Thyroid gland (tissue), 4 donors: Measurements from ENCODE around the gene MGLL. TPM values are rescaled to one million over a fixed set of nuclear protein-coding genes. Genes with fewer than 3 reads are reported as not detected.
A peak's percentile ranks its signal among the peaks of the same experiment; 100 is the strongest.

Experiments used
- DNase-seq, 2 donors: peaks; one replicate each; pipeline ENCODE4 v3.0.0-alpha.2; 2019
- H3K27ac ChIP-seq, 3 donors: fragments of 200-600 bp; sonication (generic); 1 replicate in 2 of 3; 2 replicates in 1 of 3; pipeline ENCODE4 v1.5.1; 2016 to 2019; ENCODE audit warnings: mild to moderate bottlenecking in 1 of 3, moderate library complexity in 1 of 3
- H3K27me3 ChIP-seq: fragments of 200-600 bp; sonication (generic); one replicate; pipeline ENCODE4 v1.5.1; 2019
- H3K36me3 ChIP-seq, 2 donors: fragments of 200-600 bp; sonication (generic); one replicate each; pipeline ENCODE4 v1.5.1; 2016 to 2019
- H3K4me1 ChIP-seq, 2 donors: fragments of 200-600 bp; sonication (generic); one replicate each; pipeline ENCODE4 v1.5.1; 2017 to 2019
- H3K4me3 ChIP-seq, 3 donors: fragments of 200-600 bp; sonication (generic); replicated peaks in 1 of 3; 1 replicate in 2 of 3; 2 replicates in 1 of 3; pipeline ENCODE4 v1.5.1; 2016; ENCODE audit warnings: mild to moderate bottlenecking in 1 of 3
- H3K9me3 ChIP-seq: fragments of 200-600 bp; sonication (generic); one replicate; pipeline ENCODE4 v1.5.1; 2017
- CTCF ChIP-seq, 6 experiments: fragments of 200-600 bp in 3 of 6; fragments of 450-650 bp in 3 of 6; sonication (generic) in 3 of 6; IDR thresholded peaks; one replicate each; pipeline ENCODE4 v1.5.1; 2016 to 2019; ENCODE audit warnings: antibody characterized with exemption in 6 of 6, mild to moderate bottlenecking in 2 of 6, inconsistent platforms in 1 of 6, moderate library complexity in 1 of 6
- POLR2A ChIP-seq, 2 donors: fragments of 450-650 bp; IDR thresholded peaks; one replicate each; pipeline ENCODE4 v1.6.1; 2017; ENCODE audit warnings: antibody characterized with exemption in 2 of 2, mild to moderate bottlenecking in 2 of 2, moderate library complexity in 1 of 2
- WGBS, 2 donors: methylation state at CpG; one replicate each; pipeline ENCODE4 v1.1.5; 2017; 5-methylcytosine and 5-hydroxymethylcytosine counted together
- intact Hi-C: fragments of 100-400 bp; cut with DNase I; formaldehyde crosslinking; loops from one replicate; pipeline ENCODE4 v1.15.1; 2023
- total RNA-seq, 4 donors: library from RNA; depleted of rRNA; stranded (reverse); fragments of >200 nt; gene quantifications; one replicate each; pipeline ENCODE4 v1.2.3, GENCODE V29; 2016

Gene MGLL
- total RNA-seq, 4 donors from 2014 or later, result 12.4 to 24.7 (median 18.4) TPM

- Histone ChIP-seq H3K4me1 (peaks cover 0 to 8% of the 10 kb centered on the region in 2 donors), H3K4me3 (no peak overlapping the region), H3K27ac (no peak overlapping the region), H3K36me3 (no peaks in the 10 kb centered on the region), H3K27me3 (no peaks in the 10 kb centered on the region), H3K9me3 (no peaks in the 10 kb centered on the region)
- no peak for DNase-seq
- intact Hi-C loops, result no loop called here
- WGBS, 2 donors, result 93 to 98% methylated on average over 4 to 5 of the region's 5 CpGs
- TF ChIP-seq CTCF (IDR thresholded peaks at IDR 0.05) (no peak), POLR2A (IDR thresholded peaks at IDR 0.05) (no peak)
Measured at GRCh38 chr3:127714866-127715265, 107.4 kb downstream of the MGLL start.

- intact Hi-C loops, result no loop called here
- Histone ChIP-seq H3K4me3 (no peak overlapping the region), H3K27me3 (no peaks in the 10 kb centered on the region), H3K27ac (peak overlapping the region in 1 of 3 donors; percentile 28), H3K9me3 (no peaks in the 10 kb centered on the region), H3K4me1 (peaks cover 0 to 8% of the 10 kb centered on the region in 2 donors), H3K36me3 (no peaks in the 10 kb centered on the region)
- DNase-seq, result no peak
- 57 to 67% methylated on average over 10 of the region's 10 CpGs for WGBS, 2 donors
- TF ChIP-seq POLR2A (IDR thresholded peaks at IDR 0.05) (no peak), CTCF (IDR thresholded peaks at IDR 0.05) (no peak)
Measured at GRCh38 chr3:127714125-127714571, 108.2 kb downstream of the MGLL start.

GRCh38 chr3:127712881-127713771 lies 109.2 kb downstream of the MGLL start:
- intact Hi-C loops, result no loop called here
- H3K9me3 ChIP-seq, result no peaks in the 10 kb centered on the region
- peak overlapping the region in 2 of 3 donors; percentile 5 to 28 for H3K27ac ChIP-seq
- no peak overlapping the region for H3K4me3 ChIP-seq
- peaks cover 0 to 8% of the 10 kb centered on the region in 2 donors for H3K4me1 ChIP-seq
- no peak for DNase-seq
- H3K27me3 ChIP-seq, result no peaks in the 10 kb centered on the region
- no peak for TF ChIP-seq CTCF (IDR thresholded peaks at IDR 0.05)
- TF ChIP-seq POLR2A (IDR thresholded peaks at IDR 0.05), result no peak
- no peaks in the 10 kb centered on the region for H3K36me3 ChIP-seq
- 81 to 86% methylated on average over 5 of the region's 9 CpGs for WGBS, 2 donors

GRCh38 chr3:127712461-127712860 lies 109.9 kb downstream of the MGLL start:
- H3K4me3 ChIP-seq, result no peak overlapping the region
- H3K27ac ChIP-seq, result no peak overlapping the region
- intact Hi-C loops, result no loop called here
- H3K4me1 ChIP-seq, result peaks cover 0 to 8% of the 10 kb centered on the region in 2 donors
- no peak for DNase-seq
- H3K36me3 ChIP-seq, result no peaks in the 10 kb centered on the region
- TF ChIP-seq POLR2A (IDR thresholded peaks at IDR 0.05), result no peak
- no peak for TF ChIP-seq CTCF (IDR thresholded peaks at IDR 0.05)
- 85 to 86% methylated on average over 8 to 9 of the region's 9 CpGs for WGBS, 2 donors
- no peaks in the 10 kb centered on the region for H3K9me3 ChIP-seq
- no peaks in the 10 kb centered on the region for H3K27me3 ChIP-seq

GRCh38 chr3:127711896-127712295 lies 110.4 kb downstream of the MGLL start:
- 92 to 93% methylated on average over 14 of the region's 14 CpGs for WGBS, 2 donors
- peaks cover 0 to 8% of the 10 kb centered on the region in 2 donors for H3K4me1 ChIP-seq
- DNase-seq, result no peak
- TF ChIP-seq POLR2A (IDR thresholded peaks at IDR 0.05), result no peak
- TF ChIP-seq CTCF (IDR thresholded peaks at IDR 0.05), result no peak
- H3K9me3 ChIP-seq, result no peaks in the 10 kb centered on the region
- no peaks in the 10 kb centered on the region for H3K27me3 ChIP-seq
- H3K27ac ChIP-seq, result no peak overlapping the region
- H3K4me3 ChIP-seq, result no peak overlapping the region
- H3K36me3 ChIP-seq, result no peaks in the 10 kb centered on the region
- intact Hi-C loops, result no loop called here
